GM18867 (cell line): ENCODE data around the gene CEP192.

ENCODE experiments used
- ATAC-seq: cut with Tn5 transposase; IDR thresholded peaks from one replicate; pipeline ENCODE4 v1.9.1; 2021; ENCODE audit warnings: mild to moderate bottlenecking, moderate library complexity; ENCODE audit not compliant: unreplicated experiment

The CEP192 gene

DNA sequence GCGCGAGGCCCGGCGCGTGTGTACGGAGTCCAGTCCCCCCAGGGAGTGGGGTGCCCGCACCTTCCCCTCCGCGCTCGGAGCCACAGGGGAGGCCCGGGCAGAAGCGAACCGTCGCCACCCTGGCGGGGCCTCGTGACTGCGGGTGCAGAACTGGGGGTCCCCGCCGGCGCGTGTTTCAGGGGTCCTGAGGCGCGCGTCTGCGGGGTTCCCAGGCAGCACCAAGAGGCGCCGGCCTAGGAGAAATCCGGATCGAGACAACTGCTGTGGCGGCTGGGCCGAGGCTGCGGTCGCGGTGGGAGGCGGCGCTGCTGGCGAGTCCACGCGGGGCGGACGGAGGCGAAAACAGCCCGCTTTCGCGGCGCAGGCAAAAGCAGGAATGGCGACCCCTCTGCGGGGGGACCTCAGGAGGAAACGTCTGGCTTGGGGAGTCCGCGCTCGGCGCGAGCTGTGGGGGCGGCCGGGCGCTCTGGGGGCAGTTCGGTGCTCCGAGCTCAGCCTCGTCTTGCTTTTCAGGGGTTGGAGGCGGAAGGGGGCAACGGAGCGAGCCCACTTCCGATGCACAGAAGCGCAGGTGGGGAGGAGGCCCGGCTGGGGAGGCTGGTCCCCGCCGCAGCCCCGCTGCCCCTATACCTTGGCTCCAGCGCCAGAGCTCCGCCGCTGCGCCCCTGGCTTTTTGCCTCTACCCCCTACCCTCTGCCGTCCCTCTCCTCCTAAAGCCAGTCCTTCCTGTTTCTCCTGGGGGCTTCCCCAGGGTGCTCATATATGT is 145.9 kb downstream of the CEP192 start:
- ATAC-seq = no peak

- ATAC-seq = no peak
Observed at GRCh38 chr18:13137670-13138419, 146.7 kb downstream of the CEP192 start.

DNA sequence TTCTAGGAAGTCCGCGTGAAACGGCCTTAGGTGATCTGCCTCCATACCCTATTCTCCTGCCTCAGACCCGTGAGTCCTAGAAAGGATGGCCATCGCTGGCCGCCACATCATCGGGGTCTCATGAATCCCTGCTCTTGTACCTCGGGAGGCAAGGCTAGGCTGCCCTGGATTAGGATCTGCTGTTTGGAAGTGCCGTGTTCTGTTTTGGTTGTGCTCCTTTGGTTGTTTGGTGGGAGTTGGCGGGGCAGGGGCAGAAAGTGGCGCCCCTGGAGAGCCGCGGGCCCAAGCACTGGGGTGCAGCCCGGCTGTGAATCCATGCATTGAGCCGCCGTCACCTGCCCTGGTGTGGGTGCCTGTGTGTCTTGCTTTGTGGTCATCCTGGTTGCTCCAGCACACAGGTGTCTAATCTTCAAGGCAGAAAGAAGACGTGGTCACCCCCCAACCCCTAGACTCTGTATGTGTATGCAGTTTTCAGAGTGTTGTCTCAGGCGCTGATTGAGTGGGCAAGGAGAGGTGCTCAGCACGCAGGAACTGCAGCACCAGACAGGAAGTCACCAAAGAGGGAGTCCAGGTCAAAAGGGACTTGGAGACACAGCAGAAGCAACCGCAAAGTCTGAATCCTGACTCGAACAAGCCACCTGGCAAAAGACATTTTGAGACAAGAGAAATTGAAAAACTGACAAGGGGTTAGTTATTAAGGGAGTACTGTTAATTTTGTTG is 147.4 kb downstream of the CEP192 start:
- no peak for ATAC-seq

DNA sequence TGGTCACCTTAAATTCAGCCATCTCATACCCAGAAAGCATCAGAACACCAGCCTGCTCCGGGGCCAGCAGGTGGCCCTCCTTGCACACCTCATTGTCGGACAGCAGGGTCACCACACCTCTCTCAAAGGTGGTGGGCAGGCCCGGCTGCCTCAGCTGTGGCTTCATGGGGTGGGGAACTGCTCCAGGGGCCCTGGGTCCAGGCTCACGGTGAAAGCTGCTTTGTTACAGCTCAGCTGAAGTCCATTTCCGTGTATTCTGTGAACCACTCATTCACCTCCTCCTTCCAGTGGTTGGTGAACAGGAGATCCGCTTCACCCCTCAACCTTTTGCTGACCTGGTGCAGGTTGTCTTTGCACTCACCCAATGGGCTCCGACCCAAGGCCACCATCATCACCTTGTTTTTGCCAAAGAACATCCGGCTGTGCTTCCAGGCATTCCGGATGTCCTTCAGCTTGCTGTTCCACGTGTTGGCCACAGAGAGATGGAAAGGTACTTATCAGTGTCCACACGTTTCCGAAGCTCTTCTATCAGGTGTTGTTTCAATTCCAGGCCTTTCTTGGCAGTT is 148.8 kb downstream of the CEP192 start:
- no peak for ATAC-seq

DNA sequence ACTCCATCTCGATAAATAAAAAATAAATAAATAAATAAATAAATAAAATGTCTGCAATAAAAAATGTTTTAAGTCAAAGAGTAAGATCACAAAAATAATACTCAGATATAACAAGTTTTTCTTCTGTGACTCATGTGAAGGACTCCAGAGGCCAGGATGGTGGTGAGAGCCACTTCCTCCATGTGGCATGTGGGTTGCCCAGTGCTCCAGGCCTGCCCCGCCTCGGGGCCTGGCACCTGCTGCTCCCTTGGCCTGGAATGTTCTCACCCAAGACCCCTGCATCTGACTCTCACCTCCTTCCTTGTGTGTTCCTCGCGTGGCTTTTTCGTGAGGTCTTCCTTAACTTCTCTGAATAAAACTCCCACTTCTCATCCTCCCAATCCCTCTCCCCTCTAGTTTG is 150.0 kb downstream of the CEP192 start:
- no peak for ATAC-seq

DNA sequence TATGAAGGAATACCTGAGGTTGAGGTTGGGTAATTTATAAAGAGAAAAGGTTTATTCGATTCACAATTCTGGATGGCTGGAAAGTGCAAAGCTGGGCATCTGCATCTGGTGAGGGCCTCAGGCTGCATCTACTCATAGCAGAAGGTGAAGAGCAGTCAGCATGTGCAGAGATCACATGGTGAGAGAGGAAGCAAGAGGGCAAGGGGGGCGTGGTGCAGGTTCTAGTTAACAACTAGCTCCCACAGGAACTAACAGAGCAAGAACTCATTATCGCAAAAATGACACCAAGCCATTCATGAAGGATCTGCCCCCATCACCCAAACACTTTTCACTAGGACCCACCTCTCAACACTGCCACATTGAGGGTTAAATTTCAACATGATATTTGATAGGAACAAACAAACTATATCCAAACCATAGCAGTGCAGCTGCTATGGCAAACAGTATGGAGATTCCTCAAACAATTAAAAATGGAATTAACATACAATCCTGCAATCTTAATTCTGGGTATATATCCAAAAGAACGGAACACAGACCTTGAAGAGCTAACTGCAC is 154.6 kb downstream of the CEP192 start:
- no peak for ATAC-seq

DNA sequence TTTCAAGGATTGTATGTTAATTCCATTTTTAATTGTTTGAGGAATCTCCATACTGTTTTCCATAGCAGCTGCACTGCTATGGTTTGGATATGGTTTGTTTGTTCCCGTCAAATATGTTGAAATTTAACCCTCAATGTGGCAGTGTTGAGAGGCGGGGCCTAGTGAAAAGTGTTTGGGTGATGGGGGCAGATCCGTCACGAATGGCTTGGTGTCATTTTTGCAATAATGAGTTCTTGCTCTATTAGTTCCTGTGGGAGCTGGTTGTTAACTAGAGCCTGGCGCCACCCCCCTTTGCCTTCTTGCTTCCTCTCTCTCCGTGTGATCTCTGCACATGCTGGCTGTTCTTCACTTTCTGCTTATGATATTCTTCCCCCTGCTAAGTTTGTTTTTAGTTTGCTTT is 156.0 kb downstream of the CEP192 start:
- no peak for ATAC-seq

DNA sequence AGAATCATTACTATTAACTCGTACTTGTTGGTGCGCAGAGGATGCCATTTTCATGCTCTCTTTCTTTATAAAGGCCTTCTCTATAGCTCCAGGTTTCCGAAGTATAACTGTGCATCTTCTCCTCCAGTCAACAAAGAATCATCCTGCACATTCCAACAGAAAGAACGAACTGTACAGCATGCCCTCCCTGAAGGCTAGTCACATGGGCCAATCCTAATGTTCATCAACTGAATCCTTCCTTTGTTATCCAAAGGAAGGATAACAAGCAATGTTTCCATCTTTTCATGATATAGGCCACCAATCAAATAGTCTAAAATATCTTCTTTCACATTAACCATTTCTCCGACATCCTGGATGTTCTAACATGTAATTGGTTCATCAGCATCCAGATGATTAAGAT is 160.5 kb downstream of the CEP192 start:
- ATAC-seq = no peak

GRCh38 chr18:13158428-13158827 is 167.3 kb downstream of the CEP192 start:
- ATAC-seq = no peak

- no peak for ATAC-seq
Observed at GRCh38 chr18:13159579-13159978, 168.4 kb downstream of the CEP192 start.

- no peak for ATAC-seq
Observed at GRCh38 chr18:13161276-13161899, 170.2 kb downstream of the CEP192 start.

GRCh38 chr18:13163167-13163927 is 172.2 kb downstream of the CEP192 start:
- no peak for ATAC-seq

GRCh38 chr18:13164406-13164805 is 173.2 kb downstream of the CEP192 start:
- ATAC-seq = no peak

- no peak for ATAC-seq
Observed at GRCh38 chr18:13165636-13166423, 174.7 kb downstream of the CEP192 start.

DNA sequence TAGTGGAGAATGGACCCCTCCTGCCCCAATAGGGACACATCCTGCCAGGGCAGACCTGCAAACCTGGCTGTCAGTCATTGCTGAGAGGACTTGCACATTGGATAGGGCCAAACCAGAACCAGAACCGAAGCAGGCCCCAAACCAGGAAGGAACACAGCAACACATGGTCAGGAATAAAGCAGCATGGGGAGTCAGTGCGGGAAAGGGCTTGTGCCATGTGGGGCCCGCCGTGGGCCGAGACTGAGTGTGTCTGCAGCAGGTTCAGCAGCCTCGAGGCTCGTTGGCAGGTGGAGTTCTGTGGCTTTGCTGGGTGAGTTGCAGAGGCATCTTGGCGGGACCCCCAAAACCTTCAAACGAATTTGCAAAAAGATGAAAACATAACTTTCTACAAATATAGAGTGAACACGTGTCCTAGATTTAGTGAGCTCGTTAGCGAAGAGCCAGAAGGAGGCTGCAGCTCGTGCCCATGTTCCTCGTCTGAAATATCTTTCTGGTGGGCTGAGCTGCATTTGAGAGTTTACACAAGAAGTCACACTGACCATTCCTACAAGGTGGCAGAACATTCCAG is 182.5 kb downstream of the CEP192 start:
- no peak for ATAC-seq
